Stimulated activated CD8-positive, alpha-beta memory T cell treated with anti-CD3 and anti-CD28 coated beads, Interleukin-12 subunit alpha, Interleukin-12 subunit beta, amount 100 ng/mL, for 24 hours (primary cell): ENCODE measurements around the gene ERCC3.
"Not testable (repeated sequence)": the region's sequence is repeated elsewhere in the genome, so short reads cannot be mapped to it uniquely, and the experiment has no call there.

Experiments
- DNase-seq: peaks from one replicate; pipeline ENCODE4 v3.0.0-alpha.2; 2020; ENCODE audit errors: extremely low read depth

ERCC3 gene

GRCh38 chr2:127226520-127227263 is 67.3 kb downstream of the ERCC3 start:
- DNase-seq, result no peak

GRCh38 chr2:127226132-127226519 is 67.8 kb downstream of the ERCC3 start:
- DNase-seq, result no peak

GRCh38 chr2:127225186-127225960 is 68.6 kb downstream of the ERCC3 start:
- DNase-seq, result no peak

- not testable (repeated sequence) for DNase-seq
Measured at GRCh38 chr2:127224135-127224534, 69.8 kb downstream of the ERCC3 start.

GRCh38 chr2:127220768-127221527 is 73.0 kb downstream of the ERCC3 start:
- DNase-seq, result no peak

GRCh38 chr2:127220102-127220767 is 73.7 kb downstream of the ERCC3 start, which contains the start of gene CYP27C1:
Gene CYP27C1 (minus strand): TSS chr2:127220299. CDS start chr2:127220270, 29 bp downstream.
- DNase-seq, result no peak

GRCh38 chr2:127219171-127220070 is 74.5 kb downstream of the ERCC3 start:
- no peak for DNase-seq

- DNase-seq, result no peak
Measured at GRCh38 chr2:127218812-127219170, 75.2 kb downstream of the ERCC3 start.

GRCh38 chr2:127217470-127218325 is 76.2 kb downstream of the ERCC3 start:
- no peak for DNase-seq

- no peak for DNase-seq
Measured at GRCh38 chr2:127216593-127216992, 77.4 kb downstream of the ERCC3 start.

- no peak for DNase-seq
Measured at GRCh38 chr2:127216095-127216494, 77.8 kb downstream of the ERCC3 start.

- not testable (repeated sequence) for DNase-seq
Measured at GRCh38 chr2:127214201-127214600, 79.7 kb downstream of the ERCC3 start.

- no peak for DNase-seq
Measured at GRCh38 chr2:127208313-127208712, 85.6 kb downstream of the ERCC3 start.
